ENCODE measurements around the gene FAM186B.
A peak's percentile ranks its signal among the peaks of the same experiment; 100 is the strongest.

FAM186B gene

GRCh38 chr12:49552899-49553298 lies 52.5 kb downstream of the FAM186B start:
- H3K4me3 ChIP-seq (ENCODE audit: control insufficient read depth, low read depth, low read length), result no peak overlapping the region
- DNase-seq (ENCODE audit: low read depth), result no peak
- TF ChIP-seq, protein P1, sequence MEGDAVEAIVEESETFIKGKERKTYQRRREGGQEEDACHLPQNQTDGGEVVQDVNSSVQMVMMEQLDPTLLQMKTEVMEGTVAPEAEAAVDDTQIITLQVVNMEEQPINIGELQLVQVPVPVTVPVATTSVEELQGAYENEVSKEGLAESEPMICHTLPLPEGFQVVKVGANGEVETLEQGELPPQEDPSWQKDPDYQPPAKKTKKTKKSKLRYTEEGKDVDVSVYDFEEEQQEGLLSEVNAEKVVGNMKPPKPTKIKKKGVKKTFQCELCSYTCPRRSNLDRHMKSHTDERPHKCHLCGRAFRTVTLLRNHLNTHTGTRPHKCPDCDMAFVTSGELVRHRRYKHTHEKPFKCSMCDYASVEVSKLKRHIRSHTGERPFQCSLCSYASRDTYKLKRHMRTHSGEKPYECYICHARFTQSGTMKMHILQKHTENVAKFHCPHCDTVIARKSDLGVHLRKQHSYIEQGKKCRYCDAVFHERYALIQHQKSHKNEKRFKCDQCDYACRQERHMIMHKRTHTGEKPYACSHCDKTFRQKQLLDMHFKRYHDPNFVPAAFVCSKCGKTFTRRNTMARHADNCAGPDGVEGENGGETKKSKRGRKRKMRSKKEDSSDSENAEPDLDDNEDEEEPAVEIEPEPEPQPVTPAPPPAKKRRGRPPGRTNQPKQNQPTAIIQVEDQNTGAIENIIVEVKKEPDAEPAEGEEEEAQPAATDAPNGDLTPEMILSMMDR (conservative IDR thresholded peaks at IDR 0.05; ENCODE audit: control insufficient read depth, insufficient read depth, low read depth, low read length), result no peak

DNA sequence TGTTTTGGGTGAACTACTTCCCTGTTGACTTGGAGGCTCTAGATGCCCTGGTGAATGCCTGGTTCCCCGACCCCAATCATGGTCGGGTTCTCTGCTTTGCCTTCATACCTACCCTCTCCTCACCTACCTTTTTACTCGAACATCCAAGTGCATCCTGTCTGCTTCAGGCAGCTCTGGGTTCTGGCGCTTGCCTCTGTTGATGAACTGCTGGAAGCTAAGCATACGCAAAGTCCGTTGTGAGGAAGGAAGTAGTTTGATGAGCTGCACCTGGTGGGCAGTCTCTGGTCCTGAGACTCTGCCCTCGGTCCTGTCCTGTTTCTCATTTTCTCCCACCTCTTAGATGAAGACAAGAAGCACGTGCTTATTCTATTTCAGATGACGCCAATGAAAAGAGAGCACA lies 53.0 kb downstream of the FAM186B start:
- no peak for DNase-seq (ENCODE audit: low read depth)
- TF ChIP-seq, protein P1 (conservative IDR thresholded peaks at IDR 0.05; ENCODE audit: control insufficient read depth, insufficient read depth, low read depth, low read length), result no peak
- no peak overlapping the region for H3K4me3 ChIP-seq (ENCODE audit: control insufficient read depth, low read depth, low read length)

DNA sequence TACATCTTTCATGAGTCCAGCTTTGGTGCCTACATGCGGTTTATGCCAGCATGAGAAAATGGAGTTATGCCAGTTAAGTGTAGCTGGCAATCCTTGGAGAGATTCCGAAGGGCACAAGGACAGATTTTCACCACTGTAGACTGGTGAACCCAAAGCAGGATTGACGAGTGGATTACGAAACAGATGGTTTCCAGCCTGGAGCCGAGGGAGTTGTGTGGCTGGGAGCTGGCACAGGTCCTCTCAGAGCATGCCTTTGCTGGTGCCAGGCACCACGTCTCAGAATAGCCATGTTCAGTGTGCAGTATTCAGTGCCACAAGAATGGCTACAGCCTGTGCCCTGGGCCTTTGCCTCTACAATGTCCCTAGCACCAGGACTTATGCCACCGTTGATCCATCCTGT lies 53.4 kb downstream of the FAM186B start:
- DNase-seq (ENCODE audit: low read depth), result no peak
- TF ChIP-seq, protein P1 (conservative IDR thresholded peaks at IDR 0.05; ENCODE audit: control insufficient read depth, insufficient read depth, low read depth, low read length), result no peak
- H3K4me3 ChIP-seq (ENCODE audit: control insufficient read depth, low read depth, low read length), result no peak overlapping the region

GRCh38 chr12:49550693-49551252 lies 54.7 kb downstream of the FAM186B start:
- H3K4me3 ChIP-seq (ENCODE audit: control insufficient read depth, low read depth, low read length), result no peak overlapping the region
- TF ChIP-seq, protein P1 (conservative IDR thresholded peaks at IDR 0.05; ENCODE audit: control insufficient read depth, insufficient read depth, low read depth, low read length), result no peak
- DNase-seq (ENCODE audit: low read depth), result no peak

DNA sequence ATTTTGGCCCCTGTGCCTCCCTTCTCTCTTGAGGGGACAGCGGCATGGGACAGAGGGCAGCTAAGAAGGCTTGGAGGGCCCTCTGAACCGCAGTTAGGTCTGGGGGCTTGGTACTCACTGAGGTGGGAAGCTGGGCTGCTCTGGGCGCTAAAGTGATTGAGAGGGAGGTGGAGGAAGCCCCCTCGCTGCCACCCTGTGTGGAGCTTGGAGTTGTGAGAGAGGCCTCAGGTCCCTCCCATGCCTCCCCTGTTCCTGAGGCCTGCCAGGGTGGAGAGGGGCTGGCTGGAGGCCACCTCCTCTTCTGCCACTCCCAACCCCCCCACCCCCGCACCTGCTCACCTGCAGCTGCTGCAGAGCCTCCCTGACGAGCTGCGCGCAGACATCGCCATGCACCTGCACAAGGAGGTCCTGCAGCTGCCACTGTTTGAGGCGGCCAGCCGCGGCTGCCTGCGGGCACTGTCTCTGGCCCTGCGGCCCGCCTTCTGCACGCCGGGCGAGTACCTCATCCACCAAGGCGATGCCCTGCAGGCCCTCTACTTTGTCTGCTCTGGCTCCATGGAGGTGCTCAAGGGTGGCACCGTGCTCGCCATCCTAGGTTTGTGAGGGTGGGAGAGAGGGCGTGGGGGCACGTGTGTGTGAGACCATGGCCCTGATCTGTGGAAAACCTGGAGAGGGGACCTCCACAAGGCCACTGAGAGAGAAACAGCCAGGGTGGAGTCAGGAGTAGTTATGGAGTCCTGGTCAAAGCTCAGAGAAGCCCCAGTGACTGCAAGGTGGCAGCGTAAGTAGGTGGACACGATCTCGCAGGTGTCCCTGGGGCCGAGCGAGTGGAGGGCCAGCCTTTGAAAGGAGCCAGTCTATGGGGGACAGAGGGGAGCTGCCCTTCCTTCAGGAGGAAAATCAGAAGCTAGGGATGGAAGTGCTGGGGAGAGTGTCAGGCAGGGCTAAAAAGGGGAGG lies 55.4 kb downstream of the FAM186B start:
- TF ChIP-seq, protein P1 (conservative IDR thresholded peaks at IDR 0.05; ENCODE audit: control insufficient read depth, insufficient read depth, low read depth, low read length), result no peak
- DNase-seq (ENCODE audit: low read depth), result no peak
- H3K4me3 ChIP-seq (ENCODE audit: control insufficient read depth, low read depth, low read length), result no peak overlapping the region

DNA sequence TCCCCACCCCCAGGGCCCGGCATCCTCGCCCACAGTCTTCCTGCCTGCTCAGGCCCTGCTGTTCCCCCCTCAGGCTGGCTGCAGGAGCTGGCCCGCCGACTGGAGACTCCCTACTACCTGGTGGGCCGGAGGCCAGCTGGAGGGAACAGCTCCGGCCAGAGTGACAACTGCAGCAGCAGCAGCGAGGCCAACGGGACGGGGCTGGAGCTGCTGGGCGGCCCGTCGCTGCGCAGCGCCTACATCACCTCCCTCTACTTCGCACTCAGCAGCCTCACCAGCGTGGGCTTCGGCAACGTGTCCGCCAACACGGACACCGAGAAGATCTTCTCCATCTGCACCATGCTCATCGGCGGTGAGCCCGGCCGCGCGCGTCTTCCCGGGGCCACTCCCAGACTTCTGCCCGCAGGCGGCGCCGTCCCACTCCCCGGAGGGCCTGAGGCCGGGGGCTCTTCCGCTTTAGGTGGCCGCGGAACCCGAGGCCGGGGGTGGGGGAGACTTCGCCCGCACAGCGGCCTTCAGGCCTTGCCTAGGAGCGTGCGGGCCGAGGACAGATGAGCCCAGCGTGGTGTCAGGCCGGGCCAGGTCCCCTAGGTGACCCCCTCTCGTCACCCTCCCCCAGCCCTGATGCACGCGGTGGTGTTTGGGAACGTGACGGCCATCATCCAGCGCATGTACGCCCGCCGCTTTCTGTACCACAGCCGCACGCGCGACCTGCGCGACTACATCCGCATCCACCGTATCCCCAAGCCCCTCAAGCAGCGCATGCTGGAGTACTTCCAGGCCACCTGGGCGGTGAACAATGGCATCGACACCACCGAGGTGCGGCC lies 56.4 kb downstream of the FAM186B start:
- no peak for DNase-seq (ENCODE audit: low read depth)

More for the DNA sequence above, 56.4 kb downstream of the FAM186B start:
- H3K4me3 ChIP-seq (ENCODE audit: control insufficient read depth, low read depth, low read length), result peak overlapping the region; percentile 4
- TF ChIP-seq, protein P1 (conservative IDR thresholded peaks at IDR 0.05; ENCODE audit: control insufficient read depth, insufficient read depth, low read depth, low read length), result peak; percentile 14

Measured in fibroblast of mammary gland (primary cell).